Naive thymus-derived CD4-positive, alpha-beta T cell (primary cell): ENCODE data around the gene VCL. TPM values are rescaled to one million over a fixed set of nuclear protein-coding genes. Genes with fewer than 3 reads are reported as not detected.

Experiments used
- ATAC-seq: fragments of 150-1000 bp; cut with Tn5 transposase; 2 replicates; pipeline ENCODE4 v1.10.0; 2021; ENCODE audit warnings: mild to moderate bottlenecking, moderate library complexity
- CTCF ChIA-PET: fragments of 350-600 bp; sonication (Branson Sonifier 250); formaldehyde crosslinking; loops from one replicate; lab custom pipeline; 2021; ENCODE audit warnings: antibody characterized with exemption; lab: Charles Lee
- POLR2A ChIA-PET: fragments of 350-600 bp; sonication (Branson Sonifier 250); formaldehyde crosslinking; loops from one replicate; lab custom pipeline; 2021; ENCODE audit warnings: antibody characterized with exemption, inconsistent platforms; lab: Charles Lee
- DNase-seq, 9 donors: peaks; one replicate each; pipeline versions ENCODE4 v3.0.0 to v3.0.0-alpha.2; 2020 to 2022; ENCODE audit warnings: mixed read lengths in 1 of 9
- H3K27ac ChIP-seq: one replicate; pipeline ENCODE4 v1.7.0; 2013; ENCODE audit warnings: mild to moderate bottlenecking, low read depth, low read length, moderate library complexity
- H3K27me3 ChIP-seq, 2 donors: one replicate each; pipeline ENCODE4 v1.7.0; 2013; ENCODE audit warnings: low read length in 2 of 2, mild to moderate bottlenecking in 2 of 2, moderate library complexity in 2 of 2; ENCODE audit not compliant: control insufficient read depth in 2 of 2, insufficient read depth in 2 of 2
- H3K36me3 ChIP-seq, 3 experiments: 1 replicate in 2 of 3; 2 replicates in 1 of 3; pipeline ENCODE4 v1.7.0; 2013; ENCODE audit warnings: low read length in 3 of 3, mild to moderate bottlenecking in 3 of 3, moderate library complexity in 1 of 3; ENCODE audit not compliant: insufficient read depth in 3 of 3, control insufficient read depth in 2 of 3
- H3K4me1 ChIP-seq, 2 donors: one replicate each; pipeline ENCODE4 v1.7.0; 2013; ENCODE audit warnings: low read length in 2 of 2, mild to moderate bottlenecking in 2 of 2, moderate library complexity in 1 of 2; ENCODE audit not compliant: control insufficient read depth in 2 of 2, insufficient read depth in 2 of 2
- H3K4me3 ChIP-seq: 2 replicates; pipeline ENCODE4 v1.7.0; 2013; ENCODE audit warnings: mild to moderate bottlenecking, low read length
- H3K9me3 ChIP-seq, 3 experiments: 1 replicate in 2 of 3; 2 replicates in 1 of 3; pipeline ENCODE4 v1.7.0; 2013; ENCODE audit warnings: low read length in 3 of 3; ENCODE audit not compliant: control insufficient read depth in 2 of 3
- H3K27ac Mint-ChIP-seq, 9 donors: one replicate each; pipeline ENCODE4 v1.8.0; 2020 to 2022; ENCODE audit warnings: mixed read lengths in 9 of 9, mild to moderate bottlenecking in 8 of 9, moderate library complexity in 5 of 9, inconsistent platforms in 2 of 9
- H3K27me3 Mint-ChIP-seq, 5 donors: one replicate each; pipeline ENCODE4 v1.8.0; 2021 to 2022; ENCODE audit warnings: mixed read lengths in 5 of 5, mild to moderate bottlenecking in 1 of 5
- H3K36me3 Mint-ChIP-seq, 5 donors: one replicate each; pipeline ENCODE4 v1.8.0; 2020 to 2022; ENCODE audit warnings: mixed read lengths in 5 of 5, mild to moderate bottlenecking in 3 of 5, inconsistent platforms in 1 of 5
- H3K4me1 Mint-ChIP-seq, 7 donors: one replicate each; pipeline ENCODE4 v1.8.0; 2020 to 2022; ENCODE audit warnings: mixed read lengths in 7 of 7, mild to moderate bottlenecking in 3 of 7, inconsistent platforms in 1 of 7
- H3K4me3 Mint-ChIP-seq, 10 donors: one replicate each; pipeline ENCODE4 v1.8.0; 2020 to 2022; ENCODE audit warnings: mild to moderate bottlenecking in 10 of 10, mixed read lengths in 10 of 10, moderate library complexity in 6 of 10, inconsistent platforms in 2 of 10
- H3K9me3 Mint-ChIP-seq, 11 donors: one replicate each; pipeline ENCODE4 v1.8.0; 2020 to 2022; ENCODE audit warnings: mixed read lengths in 11 of 11, mild to moderate bottlenecking in 4 of 11, inconsistent platforms in 1 of 11, moderate library complexity in 1 of 11
- intact Hi-C, 2 donors: fragments of 100-400 bp; cut with micrococcal nuclease; formaldehyde crosslinking; loops; one replicate each; pipeline ENCODE4 v1.15.1; 2023
- polyA plus RNA-seq, 2 donors: library from polyadenylated mRNA; unstranded; fragments of 300-500 nt; fragmentation: Illumina TruSeq; gene quantifications; one replicate each; pipeline ENCODE4 v1.2.3, GENCODE V29; 2021
- total RNA-seq, 6 experiments: library from RNA in 5 of 6; stranded (reverse) in 5 of 6; gene quantifications; 1 replicate in 5 of 6; 2 replicates in 1 of 6; pipeline ENCODE4 v1.2.3 and lab custom pipeline; 2021 to 2026

VCL gene
- total and polyA plus RNA-seq, 7 experiments from 2014 or later: 9.0 to 67.7 (median 16.5) TPM

DNA sequence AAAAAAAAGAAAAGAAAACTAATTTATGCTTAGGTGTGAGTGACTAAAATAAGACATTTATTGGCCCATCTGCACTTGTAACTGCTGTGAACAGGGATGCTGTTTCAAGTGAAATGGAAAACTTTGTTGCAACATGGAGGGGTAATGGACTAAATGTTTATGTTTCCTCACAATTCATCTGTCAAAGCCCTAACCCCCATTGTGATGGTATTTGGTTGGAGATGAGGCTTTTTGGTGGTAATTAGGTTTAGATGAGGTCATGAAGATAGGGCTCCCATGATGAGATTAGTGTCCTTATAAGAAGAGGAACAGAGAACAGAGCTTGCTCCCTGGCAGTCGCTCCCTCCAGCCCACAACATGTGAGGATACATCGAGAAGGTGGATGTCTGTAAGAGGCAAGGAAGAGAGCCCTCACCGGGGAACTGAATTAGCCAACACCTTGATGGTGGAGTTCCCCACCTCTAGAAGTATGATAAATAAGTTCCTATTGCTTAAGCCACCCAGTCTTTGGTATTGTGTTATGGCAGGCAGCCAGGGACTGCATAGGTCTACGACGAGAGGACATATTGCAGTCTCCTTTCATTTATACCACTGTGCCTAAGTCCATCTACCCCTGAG, 28.6 kb upstream of the VCL start:
- Mint-ChIP-seq H3K4me3 (no peak overlapping the region), H3K4me1 (peaks cover 7 to 18% (median 10%) of the 10 kb centered on the region in 7 donors), H3K36me3 (no peaks in the 10 kb centered on the region), H3K27me3 (peaks cover 0 to 15% (median 0%) of the 10 kb centered on the region in 5 donors), H3K9me3 (no peaks in the 10 kb centered on the region), H3K27ac (no peak overlapping the region)
- intact Hi-C loops: no loop called here
- Histone ChIP-seq H3K27ac (no peak overlapping the region), H3K27me3 (no peaks in the 10 kb centered on the region), H3K36me3 (no peaks in the 10 kb centered on the region), H3K9me3 (no peaks in the 10 kb centered on the region), H3K4me1 (peaks cover 6 to 16% of the 10 kb centered on the region in 2 donors), H3K4me3 (no peak overlapping the region)
- ATAC-seq (peak; percentile 48), DNase-seq (no peak)
- POLR2A ChIA-PET: interaction anchor here (0.7 kb wide), 1 partner anchor 266 kb away, joined by 3 read pairs; no protein-coding TSS in a partner anchor
- CTCF ChIA-PET: interaction anchor here (0.6 kb wide), 1 partner anchor 17 kb away, joined by 3 read pairs; no protein-coding TSS in a partner anchor

DNA sequence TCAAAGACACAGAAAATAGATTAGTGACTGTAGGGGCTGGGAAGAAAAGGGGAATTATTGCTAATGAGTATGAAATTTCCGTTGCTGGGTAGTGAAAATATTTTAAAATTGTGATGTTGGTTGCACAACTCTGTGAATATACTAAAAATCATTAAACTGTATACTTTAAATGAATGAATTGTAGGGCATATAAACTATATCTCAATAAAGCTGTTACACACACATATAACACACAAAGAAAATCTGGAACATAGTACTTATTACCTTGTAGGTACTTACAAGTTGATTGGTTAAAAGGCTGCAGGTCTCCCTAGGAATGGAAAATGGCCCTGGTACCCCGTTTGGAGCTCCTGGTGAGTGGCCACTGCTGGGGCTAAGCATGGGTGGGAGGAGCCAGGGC, 27.1 kb upstream of the VCL start:
- Mint-ChIP-seq H3K36me3 (peaks cover 0 to 3% (median 0%) of the 10 kb centered on the region in 5 donors), H3K9me3 (peaks cover 0 to 5% (median 0%) of the 10 kb centered on the region in 11 donors), H3K27ac (no peak overlapping the region), H3K4me3 (no peak overlapping the region), H3K27me3 (peaks cover 0 to 15% (median 0%) of the 10 kb centered on the region in 5 donors), H3K4me1 (peaks cover 10 to 31% (median 24%) of the 10 kb centered on the region in 7 donors)
- Histone ChIP-seq H3K4me3 (no peak overlapping the region), H3K36me3 (no peaks in the 10 kb centered on the region), H3K27ac (no peak overlapping the region), H3K4me1 (peaks cover 13 to 25% of the 10 kb centered on the region in 2 donors), H3K9me3 (no peaks in the 10 kb centered on the region), H3K27me3 (no peaks in the 10 kb centered on the region)
- ATAC-seq (no peak), DNase-seq (no peak)
- intact Hi-C loops: no loop called here
- ChIA-PET CTCF (no interaction called here), POLR2A (interaction anchor here (0.5 kb wide), 1 partner anchor 12 kb away, joined by 3 read pairs; no protein-coding TSS in a partner anchor)

DNA sequence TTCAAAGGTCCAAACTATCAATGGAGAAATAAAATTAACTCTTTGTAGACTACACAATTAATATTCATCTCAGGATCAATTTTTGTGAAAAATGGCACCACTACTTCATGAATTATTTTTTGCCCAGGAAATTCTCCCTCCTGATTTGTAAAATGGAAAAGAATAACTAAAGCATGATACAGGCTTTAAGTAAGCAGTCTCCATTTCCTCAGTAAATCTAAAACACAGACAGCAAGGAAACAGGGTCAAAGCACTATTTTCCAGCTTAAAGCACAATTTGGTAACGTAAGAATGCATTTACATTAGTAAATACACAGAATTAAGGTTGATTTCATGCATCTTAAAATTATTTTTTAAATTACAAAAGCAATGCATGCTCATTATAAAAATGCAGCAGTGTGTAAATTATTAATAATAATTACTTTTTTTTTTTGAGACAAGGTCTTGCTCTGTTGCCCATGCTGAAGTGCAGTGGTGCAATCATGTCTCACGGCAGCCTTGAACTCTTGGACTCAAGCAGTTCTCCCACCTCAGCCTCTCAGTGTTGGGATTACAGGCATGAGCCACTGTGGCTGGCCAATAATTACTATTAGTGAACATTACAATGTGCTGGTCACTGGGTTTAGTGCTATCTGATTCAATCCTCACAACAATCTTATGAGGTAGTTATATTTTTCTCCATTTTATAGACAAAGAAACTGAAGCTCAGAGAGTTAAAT, 26.1 kb upstream of the VCL start:
- ATAC-seq: no peak
- no peak overlapping the region for H3K27ac Mint-ChIP-seq

DNA sequence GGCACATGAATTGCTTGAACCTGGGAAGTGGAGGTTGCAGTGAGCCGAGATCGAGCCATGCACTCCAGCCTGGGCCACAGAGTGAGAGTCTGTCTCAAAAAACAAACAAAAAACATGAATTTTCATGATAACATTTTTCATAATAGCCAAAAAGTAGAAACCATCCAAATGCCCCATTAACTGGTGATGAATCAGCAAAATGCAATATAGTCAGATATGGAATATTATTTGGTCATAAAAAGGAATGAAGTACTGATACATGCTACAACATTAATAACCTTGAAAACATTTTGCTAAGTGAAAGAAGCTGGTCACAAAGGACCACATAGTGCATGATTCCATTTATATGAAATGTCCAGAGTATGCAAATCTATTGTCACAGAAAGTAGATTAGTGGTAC, 24.5 kb upstream of the VCL start:
- intact Hi-C loops: no loop called here
- peaks cover 13 to 16% of the 10 kb centered on the region in 2 donors for H3K4me1 ChIP-seq
- no peak overlapping the region for H3K4me3 ChIP-seq
- no peaks in the 10 kb centered on the region for H3K27me3 ChIP-seq
- Mint-ChIP-seq H3K36me3 (peaks cover 0 to 8% (median 0%) of the 10 kb centered on the region in 5 donors), H3K9me3 (peaks cover 0 to 7% (median 0%) of the 10 kb centered on the region in 11 donors), H3K27ac (peak overlapping the region in 2 of 9 donors; percentile 13 to 43), H3K4me1 (peaks cover 4 to 27% (median 24%) of the 10 kb centered on the region in 7 donors), H3K4me3 (peak overlapping the region in 8 of 10 donors; percentile 5 to 78 (median 52)), H3K27me3 (peaks cover 0 to 13% (median 0%) of the 10 kb centered on the region in 5 donors)
- CTCF ChIA-PET: interaction anchor here (1.0 kb wide), 1 partner anchor 28 kb away, joined by 3 read pairs; no protein-coding TSS in a partner anchor
- H3K27ac ChIP-seq: no peak overlapping the region
- no peaks in the 10 kb centered on the region for H3K9me3 ChIP-seq
- no peaks in the 10 kb centered on the region for H3K36me3 ChIP-seq
- POLR2A ChIA-PET: interaction anchor here (1.0 to 1.6 kb wide), 2 partner anchors 18 to 24 kb away, joined by 3 to 10 read pairs; partner anchors contain the start of gene VCL
- DNase-seq: no peak
- ATAC-seq: no peak

More for the DNA sequence above, 26.1 kb upstream of the VCL start:
- Histone ChIP-seq H3K27me3 (no peaks in the 10 kb centered on the region), H3K4me3 (no peak overlapping the region), H3K9me3 (no peaks in the 10 kb centered on the region), H3K4me1 (peaks cover 13 to 25% of the 10 kb centered on the region in 2 donors), H3K27ac (no peak overlapping the region), H3K36me3 (no peaks in the 10 kb centered on the region)
- Mint-ChIP-seq H3K36me3 (peaks cover 0 to 6% (median 0%) of the 10 kb centered on the region in 5 donors), H3K4me3 (no peak overlapping the region), H3K27me3 (peaks cover 0 to 9% (median 0%) of the 10 kb centered on the region in 5 donors), H3K9me3 (peaks cover 0 to 7% (median 0%) of the 10 kb centered on the region in 11 donors), H3K4me1 (peaks cover 10 to 32% (median 26%) of the 10 kb centered on the region in 7 donors)
- DNase-seq: no peak
- CTCF ChIA-PET: no interaction called here
- intact Hi-C loops: no loop called here
- POLR2A ChIA-PET: no interaction called here

DNA sequence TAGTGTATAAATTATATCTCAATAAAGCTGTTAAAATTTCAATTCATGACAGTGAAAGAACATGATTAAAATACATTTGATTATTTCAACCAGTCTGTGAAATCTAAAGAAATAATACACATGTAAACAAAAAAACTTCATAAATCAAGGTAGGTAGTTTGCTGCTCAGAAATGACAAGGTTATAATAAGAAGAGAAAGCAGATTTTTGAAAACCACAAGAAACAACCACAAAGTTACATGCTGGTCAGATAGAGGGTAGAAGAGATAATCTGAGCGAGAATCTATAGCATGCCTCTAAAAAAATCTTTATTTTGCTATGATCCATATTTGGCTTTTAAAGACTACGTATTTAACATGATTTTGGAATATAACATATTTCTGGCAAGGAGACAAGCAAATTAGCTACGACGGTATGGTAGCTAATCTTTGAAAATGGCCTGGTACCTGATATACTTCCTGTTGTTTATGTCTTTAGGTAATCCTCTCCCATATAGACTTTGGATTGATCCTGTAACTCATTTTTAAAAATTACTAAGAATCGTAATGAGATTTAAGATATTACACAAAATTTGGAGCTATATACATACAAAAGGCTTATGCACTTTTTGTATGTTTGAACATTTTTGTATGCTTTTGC, 23.5 kb upstream of the VCL start:
- intact Hi-C loops: loop anchor here (1.0 to 2.0 kb wide), 3 partner anchors 18 kb away; no protein-coding TSS in a partner anchor
- Histone ChIP-seq H3K4me3 (no peak overlapping the region), H3K27ac (no peak overlapping the region), H3K36me3 (no peaks in the 10 kb centered on the region), H3K27me3 (no peaks in the 10 kb centered on the region), H3K4me1 (peaks cover 13 to 16% of the 10 kb centered on the region in 2 donors), H3K9me3 (no peaks in the 10 kb centered on the region)
- Mint-ChIP-seq H3K27me3 (peaks cover 0 to 16% (median 0%) of the 10 kb centered on the region in 5 donors), H3K4me1 (peaks cover 0 to 27% (median 22%) of the 10 kb centered on the region in 7 donors), H3K36me3 (peaks cover 0 to 8% (median 0%) of the 10 kb centered on the region in 5 donors), H3K27ac (peak overlapping the region in 7 of 9 donors; percentile 13 to 77 (median 37)), H3K4me3 (peak overlapping the region in 9 of 10 donors; percentile 16 to 78 (median 61)), H3K9me3 (peaks cover 0 to 7% (median 0%) of the 10 kb centered on the region in 11 donors)
- DNase-seq (peak in 3 of 9 donors; percentile 11 to 33 (median 19)), ATAC-seq (peak; percentile 54)
- ChIA-PET POLR2A (interaction anchor here (0.7 to 1.6 kb wide), 7 partner anchors 8 to 24 kb away, joined by 3 to 10 read pairs (median 3); partner anchors contain the start of gene VCL), CTCF (interaction anchor here (1.4 kb wide), 1 partner anchor 94 kb away, joined by 4 read pairs; no protein-coding TSS in a partner anchor)

DNA sequence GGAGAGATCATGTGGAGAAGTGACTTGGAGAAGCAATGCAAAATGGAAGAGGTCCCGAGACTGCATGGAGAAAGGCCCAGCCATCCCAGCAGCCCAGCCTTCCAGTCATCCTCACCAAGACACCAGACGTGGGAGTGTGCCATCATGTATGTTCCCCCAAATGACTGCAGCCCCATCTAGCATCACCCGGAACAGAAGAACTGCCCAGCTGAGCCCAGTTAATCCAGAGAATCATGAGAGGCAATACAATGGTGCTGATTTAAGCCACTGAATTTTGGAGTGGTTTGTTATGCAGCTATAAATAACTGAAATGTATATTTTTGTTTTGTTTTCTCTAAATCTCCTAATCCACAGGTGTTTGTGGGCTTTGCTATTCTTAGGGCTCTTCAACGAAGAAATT, 22.5 kb upstream of the VCL start:
- Mint-ChIP-seq H3K36me3 (peaks cover 0 to 8% (median 0%) of the 10 kb centered on the region in 5 donors), H3K4me1 (peaks cover 0 to 30% (median 27%) of the 10 kb centered on the region in 7 donors), H3K9me3 (peaks cover 0 to 7% (median 0%) of the 10 kb centered on the region in 11 donors), H3K27ac (peak overlapping the region in 1 of 9 donors; percentile 55), H3K4me3 (peak overlapping the region in 1 of 10 donors; percentile 12), H3K27me3 (peaks cover 0 to 26% (median 0%) of the 10 kb centered on the region in 5 donors)
- no peak overlapping the region for H3K27ac ChIP-seq
- CTCF ChIA-PET: no interaction called here
- intact Hi-C loops: loop anchor here in 1 of 2 donors (2.0 kb wide), 1 partner anchor 19 kb away; no protein-coding TSS in a partner anchor
- DNase-seq (no peak), ATAC-seq (no peak)
- H3K4me1 ChIP-seq: peaks cover 13 to 16% of the 10 kb centered on the region in 2 donors
- no peaks in the 10 kb centered on the region for H3K36me3 ChIP-seq
- POLR2A ChIA-PET: no interaction called here
- H3K27me3 ChIP-seq: no peaks in the 10 kb centered on the region
- H3K4me3 ChIP-seq: no peak overlapping the region
- no peaks in the 10 kb centered on the region for H3K9me3 ChIP-seq
